HEK293 (cell line): Measurements from ENCODE around the gene UTP14A.

Source experiments
- AEBP2 ChIP-seq: fragments of 450-650 bp; formaldehyde crosslinking; IDR thresholded peaks from 2 replicates; pipeline ENCODE4 v1.5.1; 2016; ENCODE audit warnings: missing biosample characterization, missing genetic modification characterization, borderline replicate concordance
- EGR2 ChIP-seq: fragments of 450-650 bp; formaldehyde crosslinking; IDR thresholded peaks from 2 replicates; pipeline ENCODE4 v1.5.1; 2016; ENCODE audit warnings: low read depth, missing biosample characterization, missing genetic modification characterization
- KLF10 ChIP-seq: fragments of 450-650 bp; IDR thresholded peaks from 2 replicates; pipeline ENCODE4 v1.5.1; 2018; ENCODE audit warnings: missing biosample characterization, mild to moderate bottlenecking, missing genetic modification characterization
- KLF16 ChIP-seq: fragments of 450-650 bp; formaldehyde crosslinking; IDR thresholded peaks from 2 replicates; pipeline ENCODE4 v1.5.1; 2017; ENCODE audit warnings: missing biosample characterization, missing genetic modification characterization
- KLF8 ChIP-seq: fragments of 450-650 bp; formaldehyde crosslinking; IDR thresholded peaks from 2 replicates; pipeline ENCODE4 v1.5.1; 2016; ENCODE audit warnings: missing biosample characterization, missing genetic modification characterization
- PRDM4 ChIP-seq: fragments of 450-650 bp; formaldehyde crosslinking; IDR thresholded peaks from 2 replicates; pipeline ENCODE4 v1.5.1; 2017; ENCODE audit warnings: missing biosample characterization, missing genetic modification characterization
- REST ChIP-seq: fragments of 450-650 bp; formaldehyde crosslinking; IDR thresholded peaks from 2 replicates; pipeline ENCODE4 v1.5.1; 2016; ENCODE audit warnings: missing biosample characterization, missing genetic modification characterization
- ZBTB10 ChIP-seq: fragments of 450-650 bp; formaldehyde crosslinking; IDR thresholded peaks from 2 replicates; pipeline ENCODE4 v1.5.1; 2016; ENCODE audit warnings: missing biosample characterization, missing genetic modification characterization
- ZBTB11 ChIP-seq: fragments of 450-650 bp; formaldehyde crosslinking; conservative IDR thresholded peaks from 2 replicates; pipeline ENCODE4 v1.5.1; 2016; ENCODE audit warnings: low read depth, missing biosample characterization, missing genetic modification characterization
- ZBTB26 ChIP-seq: fragments of 450-650 bp; formaldehyde crosslinking; optimal IDR thresholded peaks from 2 replicates; pipeline ENCODE3; 2016; ENCODE audit warnings: missing biosample characterization, mild to moderate bottlenecking, missing genetic modification characterization
- ZEB2 ChIP-seq: fragments of 450-650 bp; formaldehyde crosslinking; IDR thresholded peaks from 2 replicates; pipeline ENCODE4 v1.5.1; 2016; ENCODE audit warnings: missing biosample characterization, missing genetic modification characterization
- ZNF112 ChIP-seq: fragments of 450-650 bp; formaldehyde crosslinking; IDR thresholded peaks from 2 replicates; pipeline ENCODE4 v1.5.0; 2017; ENCODE audit warnings: missing biosample characterization, missing genetic modification characterization
- ZNF114 ChIP-seq: fragments of 450-650 bp; formaldehyde crosslinking; IDR thresholded peaks from 2 replicates; pipeline ENCODE4 v1.5.0; 2017; ENCODE audit warnings: missing biosample characterization, missing genetic modification characterization
- ZNF138 ChIP-seq: fragments of 450-650 bp; formaldehyde crosslinking; IDR thresholded peaks from 2 replicates; pipeline ENCODE4 v1.5.1; 2016; ENCODE audit warnings: missing biosample characterization, missing genetic modification characterization, borderline replicate concordance
- ZNF202 ChIP-seq: fragments of 450-650 bp; formaldehyde crosslinking; IDR thresholded peaks from 2 replicates; pipeline ENCODE4 v1.5.1; 2016; ENCODE audit warnings: missing biosample characterization, missing genetic modification characterization, borderline replicate concordance
- ZNF221 ChIP-seq: fragments of 450-650 bp; formaldehyde crosslinking; IDR thresholded peaks from 2 replicates; pipeline ENCODE4 v1.5.1; 2017; ENCODE audit warnings: missing biosample characterization, missing genetic modification characterization, borderline replicate concordance
- ZNF23 ChIP-seq: fragments of 450-650 bp; formaldehyde crosslinking; IDR thresholded peaks from 2 replicates; pipeline ENCODE4 v1.5.1; 2016; ENCODE audit warnings: missing biosample characterization, missing genetic modification characterization, borderline replicate concordance
- ZNF311 ChIP-seq: fragments of 450-650 bp; formaldehyde crosslinking; IDR thresholded peaks from 2 replicates; pipeline ENCODE4 v1.5.1; 2017; ENCODE audit warnings: missing biosample characterization, missing genetic modification characterization, borderline replicate concordance
- ZNF366 ChIP-seq: fragments of 450-650 bp; formaldehyde crosslinking; conservative IDR thresholded peaks from 2 replicates; pipeline ENCODE4 v1.5.1; 2016; ENCODE audit warnings: missing biosample characterization, missing genetic modification characterization
- ZNF404 ChIP-seq: fragments of 450-650 bp; formaldehyde crosslinking; IDR thresholded peaks from 2 replicates; pipeline ENCODE4 v1.5.1; 2017; ENCODE audit warnings: missing biosample characterization, missing genetic modification characterization
- ZNF426 ChIP-seq: fragments of 450-650 bp; formaldehyde crosslinking; IDR thresholded peaks from 2 replicates; pipeline ENCODE4 v1.5.1; 2017; ENCODE audit warnings: missing biosample characterization, missing genetic modification characterization, mild to moderate bottlenecking, inconsistent platforms, moderate library complexity
- ZNF776 ChIP-seq: fragments of 450-650 bp; formaldehyde crosslinking; IDR thresholded peaks from 2 replicates; pipeline ENCODE4 v1.5.0; 2017; ENCODE audit warnings: missing biosample characterization, missing genetic modification characterization, borderline replicate concordance

The UTP14A gene

GRCh38 chrX:129931411-129932015 lies 25.5 kb downstream of the UTP14A start (continued):
- no peak for TF ChIP-seq ZNF112 (tag by site-specific recombination)
- TF ChIP-seq KLF10 (tag by site-specific recombination), result no peak
- TF ChIP-seq ZBTB26 (tag by site-specific recombination), result peak; percentile 64
- no peak for TF ChIP-seq ZNF202 (tag by site-specific recombination)
- peak; percentile 79 for TF ChIP-seq EGR2 (tag by site-specific recombination)
- TF ChIP-seq ZNF23 (tag by site-specific recombination), result no peak
- TF ChIP-seq ZNF311 (tag by site-specific recombination), result no peak
- peak; percentile 92 for TF ChIP-seq ZBTB10 (tag by site-specific recombination)
- 0 out of 2 replicates have a peak, but pooled peaks have one; percentile 45 for TF ChIP-seq KLF16 (tag by site-specific recombination)
- no peak for TF ChIP-seq ZNF114 (tag by site-specific recombination)
- no peak for TF ChIP-seq ZNF776 (tag by site-specific recombination)
- peak; percentile 42; the same call in 1 of the 2 replicates for TF ChIP-seq ZEB2
- no peak for TF ChIP-seq REST
- TF ChIP-seq ZNF221 (tag by site-specific recombination), result no peak
- TF ChIP-seq ZNF404 (tag by site-specific recombination), result no peak
- TF ChIP-seq ZNF138 (tag by site-specific recombination), result no peak
- no peak for TF ChIP-seq AEBP2 (tag by site-specific recombination)
- peak; percentile 45; the same call in 1 of the 2 replicates for TF ChIP-seq PRDM4 (tag by site-specific recombination)
- 0 out of 2 replicates have a peak, but pooled peaks have one; percentile 40 for TF ChIP-seq ZNF366 (tag by site-specific recombination)
- TF ChIP-seq KLF8 (tag by site-specific recombination), result peak; percentile 80; the same call in 1 of the 2 replicates
- TF ChIP-seq ZNF426, result no peak
- TF ChIP-seq ZBTB11, result peak; percentile 28; the same call in 1 of the 2 replicates
